GM23248 (cell line): ENCODE results near the gene CD83.

Experiments
- EZH2 ChIP-seq: fragments of 200-600 bp; sonication (generic); IDR thresholded peaks from 2 replicates; pipeline ENCODE4 v1.6.1; 2018; ENCODE audit warnings: antibody characterized with exemption, mild to moderate bottlenecking; ENCODE audit not compliant: insufficient read depth, poor library complexity, severe bottlenecking
- EZH2phosphoT487 ChIP-seq: fragments of 200-600 bp; sonication (generic); IDR thresholded peaks from 2 replicates; pipeline ENCODE4 v1.6.1; 2018; ENCODE audit warnings: antibody characterized with exemption, moderate library complexity, mild to moderate bottlenecking, low read depth; ENCODE audit not compliant: insufficient read depth

GRCh38 chr6:14107711-14108494, 9.7 kb upstream of the CD83 start:
- TF ChIP-seq EZH2phosphoT487 (no peak), EZH2 (no peak)
